Loucy (cell line): ENCODE measurements around the gene EPSTI1.
A peak's percentile ranks its signal among the peaks of the same experiment; 100 is the strongest.

Experiments used
- H2AFZ ChIP-seq: fragments of 200-600 bp; sonication (generic); 2 replicates; pipeline ENCODE4 v1.6.0; 2016; ENCODE audit warnings: antibody characterized with exemption, mild to moderate bottlenecking, low read length, moderate library complexity
- H3F3A ChIP-seq: fragments of 200-600 bp; 2 replicates; pipeline ENCODE4 v1.6.0; 2016; ENCODE audit warnings: antibody characterized with exemption, low read depth, mild to moderate bottlenecking
- H3K27me3 ChIP-seq: fragments of 200-600 bp; sonication (generic); 2 replicates; pipeline ENCODE4 v1.6.1; 2014; ENCODE audit warnings: low read length, mild to moderate bottlenecking; ENCODE audit not compliant: insufficient read depth, poor library complexity, severe bottlenecking
- H3K36me3 ChIP-seq: fragments of 200-600 bp; sonication (generic); 2 replicates; pipeline ENCODE4 v1.6.1; 2016; ENCODE audit warnings: low read length; ENCODE audit not compliant: insufficient read depth
- H3K4me1 ChIP-seq: fragments of 200-600 bp; sonication (generic); 2 replicates; pipeline ENCODE4 v1.5.1; 2014; ENCODE audit warnings: low read length, mild to moderate bottlenecking; ENCODE audit not compliant: insufficient read depth, poor library complexity, severe bottlenecking
- H3K4me2 ChIP-seq: fragments of 200-600 bp; sonication (generic); 2 replicates; pipeline ENCODE4 v1.6.0; 2014; ENCODE audit warnings: antibody characterized with exemption, low read length, low read depth, mild to moderate bottlenecking; ENCODE audit not compliant: poor library complexity, severe bottlenecking
- H3K4me3 ChIP-seq: fragments of 200-600 bp; sonication (generic); 2 replicates; pipeline ENCODE4 v1.5.1; 2014; ENCODE audit warnings: low read length, mild to moderate bottlenecking, mixed read lengths; ENCODE audit not compliant: poor library complexity, severe bottlenecking
- H3K79me2 ChIP-seq: fragments of 200-600 bp; sonication (generic); 2 replicates; pipeline ENCODE4 v1.6.1; 2014; ENCODE audit warnings: low read length; ENCODE audit not compliant: insufficient read depth
- H3K9ac ChIP-seq: fragments of 200-600 bp; sonication (generic); 2 replicates; pipeline ENCODE4 v1.6.0; 2014; ENCODE audit warnings: mild to moderate bottlenecking, low read depth, low read length, moderate library complexity; ENCODE audit not compliant: poor library complexity, severe bottlenecking
- H3K9me2 ChIP-seq: fragments of 200-600 bp; sonication (generic); replicated peaks from 2 replicates; pipeline ENCODE4 v1.6.1; 2016; ENCODE audit warnings: low read depth, low read length, mixed read lengths
- H3K9me3 ChIP-seq: fragments of 200-600 bp; sonication (generic); 2 replicates; pipeline ENCODE4 v1.6.1; 2014; ENCODE audit warnings: mild to moderate bottlenecking, antibody characterized with exemption, low read length, low read depth; ENCODE audit not compliant: insufficient read depth
- H4K20me1 ChIP-seq: fragments of 200-600 bp; sonication (generic); 2 replicates; pipeline ENCODE4 v1.6.0; 2014; ENCODE audit warnings: antibody characterized with exemption, low read length, mild to moderate bottlenecking; ENCODE audit not compliant: insufficient read depth, poor library complexity, severe bottlenecking
- CTCF ChIP-seq: fragments of 200-600 bp; sonication (generic); conservative IDR thresholded peaks from 2 replicates; pipeline ENCODE4 v1.5.1; 2014; ENCODE audit warnings: mild to moderate bottlenecking, antibody characterized with exemption, low read length
- EZH2phosphoT487 ChIP-seq: fragments of 200-600 bp; IDR thresholded peaks from 2 replicates; pipeline ENCODE4 v1.6.1; 2018; ENCODE audit warnings: antibody characterized with exemption, mild to moderate bottlenecking, moderate library complexity, borderline replicate concordance

Gene EPSTI1

GRCh38 chr13:42970824-42971690 is 21.0 kb downstream of the EPSTI1 start:
- Histone ChIP-seq H3F3A (no peaks in the 10 kb centered on the region), H3K36me3 (no peaks in the 10 kb centered on the region), H3K9ac (no peak overlapping the region), H3K27me3 (no peaks in the 10 kb centered on the region), H3K79me2 (no peaks in the 10 kb centered on the region), H3K4me3 (peak overlapping the region; percentile 4), H4K20me1 (no peaks in the 10 kb centered on the region), H3K9me2 (no peaks in the 10 kb centered on the region), H3K9me3 (no peaks in the 10 kb centered on the region), H2AFZ (peak overlapping the region; percentile 48), H3K4me1 (peaks cover 21% of the 10 kb centered on the region), H3K4me2 (peak overlapping the region; percentile 37)
- TF ChIP-seq CTCF (peak; percentile 86), EZH2phosphoT487 (no peak)

- H3K36me3 ChIP-seq, result no peaks in the 10 kb centered on the region
- H2AFZ ChIP-seq, result peak overlapping the region; percentile 87
- H3K9me3 ChIP-seq, result no peaks in the 10 kb centered on the region
- no peak overlapping the region for H3K4me3 ChIP-seq
- no peaks in the 10 kb centered on the region for H3K79me2 ChIP-seq
- H3F3A ChIP-seq, result no peaks in the 10 kb centered on the region
- H3K9ac ChIP-seq, result no peak overlapping the region
- H4K20me1 ChIP-seq, result no peaks in the 10 kb centered on the region
- H3K4me1 ChIP-seq, result peaks cover 21% of the 10 kb centered on the region
- H3K4me2 ChIP-seq, result no peak overlapping the region
- H3K27me3 ChIP-seq, result no peaks in the 10 kb centered on the region
- TF ChIP-seq EZH2phosphoT487 (no peak), CTCF (peak; percentile 85)
- H3K9me2 ChIP-seq, result no peaks in the 10 kb centered on the region
Observed at GRCh38 chr13:42969565-42970172, 22.4 kb downstream of the EPSTI1 start.

GRCh38 chr13:42968906-42969305 is 23.1 kb downstream of the EPSTI1 start:
- TF ChIP-seq CTCF (no peak), EZH2phosphoT487 (no peak)
- peak overlapping the region; percentile 87; the same call in 1 of the 2 replicates for H2AFZ ChIP-seq
- H3K9me3 ChIP-seq, result no peaks in the 10 kb centered on the region
- H3K27me3 ChIP-seq, result no peaks in the 10 kb centered on the region
- no peaks in the 10 kb centered on the region for H3K79me2 ChIP-seq
- no peak overlapping the region for H3K9ac ChIP-seq
- H3F3A ChIP-seq, result no peaks in the 10 kb centered on the region
- H4K20me1 ChIP-seq, result no peaks in the 10 kb centered on the region
- H3K4me1 ChIP-seq, result peaks cover 21% of the 10 kb centered on the region
- no peak overlapping the region for H3K4me3 ChIP-seq
- H3K36me3 ChIP-seq, result no peaks in the 10 kb centered on the region
- no peak overlapping the region for H3K4me2 ChIP-seq
- no peaks in the 10 kb centered on the region for H3K9me2 ChIP-seq
